HFFc6 (cell line): Measurements from ENCODE around the gene UST. TPM values are rescaled to one million over a fixed set of nuclear protein-coding genes. Genes with fewer than 3 reads are reported as not detected.

Experiments used
- DNase-seq: peaks from one replicate; pipeline ENCODE4 v3.0.0-alpha.2; 2018
- H3K27ac Mint-ChIP-seq: 2 replicates; pipeline ENCODE4 v1.8.0; 2020; ENCODE audit warnings: mild to moderate bottlenecking, mixed read lengths
- H3K27me3 Mint-ChIP-seq: 2 replicates; pipeline ENCODE4 v1.8.0; 2021; ENCODE audit warnings: mild to moderate bottlenecking, moderate library complexity, mixed read lengths; ENCODE audit not compliant: insufficient read depth
- H3K36me3 Mint-ChIP-seq: 2 replicates; pipeline ENCODE4 v1.8.0; 2021; ENCODE audit warnings: low read depth, mixed read lengths
- H3K4me1 Mint-ChIP-seq: 2 replicates; pipeline ENCODE4 v1.8.0; 2020; ENCODE audit warnings: low read depth, mixed read lengths
- H3K4me3 Mint-ChIP-seq: 2 replicates; pipeline ENCODE4 v1.8.0; 2020; ENCODE audit warnings: mild to moderate bottlenecking, moderate library complexity, mixed read lengths
- H3K9me3 Mint-ChIP-seq: 2 replicates; pipeline ENCODE4 v1.8.0; 2020; ENCODE audit warnings: mild to moderate bottlenecking, mixed read lengths
- total RNA-seq, 6 experiments: library from RNA; stranded (reverse); fragmentation: NEBNext Ultra II Directional; extraction: Animal tissue kit (Norgen Biotek cat#: 25700); gene quantifications; 2 replicates in 1 of 6; 3 replicates in 5 of 6; pipeline ENCODE4 v1.2.3, GENCODE V29; 2021
- TF ChIP-seq, protein P1 (sequence below): fragments of 200-600 bp; sonication (generic); IDR thresholded peaks from 2 replicates; pipeline ENCODE4 v1.5.0; 2021; ENCODE audit warnings: antibody characterized with exemption, mild to moderate bottlenecking

UST gene
- total RNA-seq, 6 experiments from 2014 or later, result 12.9 to 17.3 (median 16.7) TPM

DNA sequence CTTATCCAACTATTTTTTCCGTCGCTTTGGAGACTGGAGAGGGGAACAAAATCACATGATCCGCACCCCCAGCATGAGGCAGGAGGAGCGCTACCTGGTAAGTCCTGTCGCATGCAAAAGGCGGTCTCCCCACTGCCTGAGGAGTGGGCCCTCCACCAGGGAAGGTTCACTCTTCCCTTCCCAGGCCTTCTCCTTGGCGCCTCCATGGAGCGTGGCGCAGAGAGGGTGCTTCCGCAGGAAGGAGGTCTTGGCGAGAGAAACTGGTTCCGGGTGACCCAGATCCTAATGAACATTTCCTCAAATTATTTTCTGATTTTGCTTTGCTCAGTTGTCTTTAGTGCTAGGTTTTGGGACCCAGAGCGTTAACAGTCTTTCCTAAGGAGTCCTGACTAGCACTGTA lies 217.6 kb downstream of the UST start:
- H3K4me3 Mint-ChIP-seq, result no peak overlapping the region
- H3K36me3 Mint-ChIP-seq, result no peaks in the 10 kb centered on the region
- no peaks in the 10 kb centered on the region for H3K9me3 Mint-ChIP-seq
- no peaks in the 10 kb centered on the region; the same call in 1 of the 2 replicates for H3K27me3 Mint-ChIP-seq
- H3K4me1 Mint-ChIP-seq, result peaks cover 15% of the 10 kb centered on the region
- TF ChIP-seq, protein P1, sequence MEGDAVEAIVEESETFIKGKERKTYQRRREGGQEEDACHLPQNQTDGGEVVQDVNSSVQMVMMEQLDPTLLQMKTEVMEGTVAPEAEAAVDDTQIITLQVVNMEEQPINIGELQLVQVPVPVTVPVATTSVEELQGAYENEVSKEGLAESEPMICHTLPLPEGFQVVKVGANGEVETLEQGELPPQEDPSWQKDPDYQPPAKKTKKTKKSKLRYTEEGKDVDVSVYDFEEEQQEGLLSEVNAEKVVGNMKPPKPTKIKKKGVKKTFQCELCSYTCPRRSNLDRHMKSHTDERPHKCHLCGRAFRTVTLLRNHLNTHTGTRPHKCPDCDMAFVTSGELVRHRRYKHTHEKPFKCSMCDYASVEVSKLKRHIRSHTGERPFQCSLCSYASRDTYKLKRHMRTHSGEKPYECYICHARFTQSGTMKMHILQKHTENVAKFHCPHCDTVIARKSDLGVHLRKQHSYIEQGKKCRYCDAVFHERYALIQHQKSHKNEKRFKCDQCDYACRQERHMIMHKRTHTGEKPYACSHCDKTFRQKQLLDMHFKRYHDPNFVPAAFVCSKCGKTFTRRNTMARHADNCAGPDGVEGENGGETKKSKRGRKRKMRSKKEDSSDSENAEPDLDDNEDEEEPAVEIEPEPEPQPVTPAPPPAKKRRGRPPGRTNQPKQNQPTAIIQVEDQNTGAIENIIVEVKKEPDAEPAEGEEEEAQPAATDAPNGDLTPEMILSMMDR, result no peak
- no peak for DNase-seq
- no peak overlapping the region for H3K27ac Mint-ChIP-seq

DNA sequence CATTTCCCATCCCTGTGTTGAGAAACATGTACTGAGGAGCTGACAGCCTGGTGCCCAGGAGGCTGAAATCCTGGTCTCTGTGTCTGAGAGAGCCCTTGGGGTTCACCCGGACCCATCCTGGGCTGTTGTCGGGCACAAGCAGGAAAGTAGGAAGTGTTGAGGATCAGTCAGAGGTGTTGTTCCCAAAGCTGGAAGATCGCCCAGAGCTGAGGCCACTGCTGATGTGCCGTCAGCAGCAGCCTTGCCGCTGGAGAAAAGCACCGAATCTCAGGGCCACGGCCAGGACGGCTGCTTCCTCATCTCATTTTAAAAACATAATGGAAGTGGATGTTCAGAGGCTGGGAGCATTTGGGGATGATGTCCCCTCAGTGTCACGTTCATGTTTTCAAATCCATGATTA lies 218.5 kb downstream of the UST start:
- TF ChIP-seq, protein P1, result no peak
- H3K27ac Mint-ChIP-seq, result no peak overlapping the region
- no peaks in the 10 kb centered on the region for H3K36me3 Mint-ChIP-seq
- H3K9me3 Mint-ChIP-seq, result no peaks in the 10 kb centered on the region
- DNase-seq, result no peak
- no peak overlapping the region for H3K4me3 Mint-ChIP-seq
- peaks cover 18% of the 10 kb centered on the region for H3K4me1 Mint-ChIP-seq
- H3K27me3 Mint-ChIP-seq, result no peaks in the 10 kb centered on the region; the same call in 1 of the 2 replicates

DNA sequence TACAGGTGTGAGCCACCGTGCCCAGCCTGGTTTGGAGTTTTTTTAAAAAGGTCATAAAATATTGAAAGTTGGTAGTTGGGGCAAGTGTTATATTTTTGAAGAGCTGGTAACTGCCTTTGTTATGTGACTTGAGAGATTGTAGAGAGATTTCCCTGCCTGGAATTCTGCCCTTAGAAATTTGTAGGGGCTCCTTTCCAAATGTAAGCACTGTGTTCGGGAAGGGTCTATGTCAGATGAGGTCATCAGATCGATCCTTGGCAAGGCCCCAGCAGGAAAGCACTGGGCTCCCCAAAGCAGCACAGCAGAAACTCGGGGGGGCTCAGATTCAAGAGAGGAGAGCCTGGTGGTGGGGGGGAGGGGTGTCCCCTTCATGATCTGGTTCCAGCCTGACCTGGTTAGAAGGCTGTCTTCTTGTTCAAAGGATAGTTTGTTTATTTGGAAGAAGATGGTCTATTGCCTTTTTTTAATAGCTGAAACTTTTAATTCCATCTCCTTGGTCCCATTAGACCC lies 220.2 kb downstream of the UST start:
- Mint-ChIP-seq H3K4me1 (peaks cover 31% of the 10 kb centered on the region), H3K9me3 (no peaks in the 10 kb centered on the region), H3K4me3 (no peak overlapping the region), H3K27ac (no peak overlapping the region), H3K36me3 (no peaks in the 10 kb centered on the region), H3K27me3 (no peaks in the 10 kb centered on the region; the same call in 1 of the 2 replicates)
- no peak for DNase-seq
- TF ChIP-seq, protein P1, result no peak

- Mint-ChIP-seq H3K27me3 (no peaks in the 10 kb centered on the region; the same call in 1 of the 2 replicates), H3K4me3 (no peak overlapping the region), H3K36me3 (no peaks in the 10 kb centered on the region), H3K4me1 (peaks cover 31% of the 10 kb centered on the region), H3K9me3 (no peaks in the 10 kb centered on the region), H3K27ac (no peak overlapping the region)
- no peak for DNase-seq
- TF ChIP-seq, protein P1, result no peak
These were observed 220.7 kb downstream of the UST start for GRCh38 chr6:148967541-148967956.

DNA sequence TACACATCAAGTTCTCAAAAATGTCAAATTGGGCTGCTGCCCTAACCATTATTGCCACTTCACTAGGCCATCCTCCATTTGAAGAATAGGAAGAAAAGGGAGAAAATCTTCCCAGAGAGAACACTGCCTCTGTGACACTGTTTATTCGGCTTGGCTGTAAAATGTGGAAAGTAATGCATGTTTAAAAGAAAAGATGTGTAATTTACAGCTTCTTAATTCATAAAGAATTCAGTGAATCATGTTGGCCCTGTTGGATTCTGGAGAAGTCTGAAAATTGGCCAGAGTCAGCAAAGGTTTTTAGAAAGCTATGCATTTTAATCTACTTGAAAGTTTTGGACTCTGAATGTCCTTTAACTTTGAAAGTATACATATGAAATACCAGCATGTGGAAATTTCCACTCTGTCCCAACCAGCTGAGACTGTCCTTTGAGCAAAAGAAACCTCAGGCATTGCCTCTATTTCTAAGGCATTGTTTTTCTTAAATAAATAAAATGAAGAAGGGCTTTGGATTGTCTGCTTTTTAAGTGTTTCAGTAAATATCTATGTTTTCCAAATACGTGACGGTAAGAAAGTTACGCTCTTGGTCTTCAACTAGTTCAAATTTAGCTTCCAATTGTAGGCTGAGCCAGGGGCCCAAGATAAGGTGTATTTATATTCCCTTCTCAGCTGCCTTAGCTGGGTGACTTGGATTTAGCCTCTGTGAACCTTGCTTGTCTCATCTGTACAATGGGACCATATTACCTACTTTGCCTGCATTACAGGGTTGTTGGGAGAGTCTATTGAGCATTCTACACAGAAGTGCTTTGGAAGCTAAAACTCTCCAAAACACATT lies 222.2 kb downstream of the UST start:
- Mint-ChIP-seq H3K4me3 (peak overlapping the region; percentile 9; the same call in 1 of the 2 replicates), H3K27ac (peak overlapping the region; percentile 47), H3K27me3 (no peaks in the 10 kb centered on the region; the same call in 1 of the 2 replicates), H3K9me3 (no peaks in the 10 kb centered on the region), H3K4me1 (peaks cover 36% of the 10 kb centered on the region), H3K36me3 (no peaks in the 10 kb centered on the region)
- peak; percentile 40 for DNase-seq
- TF ChIP-seq, protein P1, result no peak
